Lower leg skin (tissue), 3 donors: ENCODE data around the gene PRIM2.
"Not testable (repeated sequence)": the region's sequence is repeated elsewhere in the genome, so short reads cannot be mapped to it uniquely, and the experiment has no call there.

ENCODE experiments used
- POLR2A ChIP-seq, 2 donors: fragments of 450-650 bp; IDR thresholded peaks; one replicate each; pipeline ENCODE4 v1.6.1; 2016 to 2017; ENCODE audit warnings: antibody characterized with exemption in 2 of 2, mild to moderate bottlenecking in 1 of 2, moderate library complexity in 1 of 2
- TF ChIP-seq, protein P1 (sequence below), 3 donors: fragments of 450-650 bp; IDR thresholded peaks; one replicate each; pipeline ENCODE4 v1.5.1; 2016; ENCODE audit warnings: antibody characterized with exemption in 3 of 3, mild to moderate bottlenecking in 3 of 3, moderate library complexity in 2 of 3

- TF ChIP-seq, protein P1, sequence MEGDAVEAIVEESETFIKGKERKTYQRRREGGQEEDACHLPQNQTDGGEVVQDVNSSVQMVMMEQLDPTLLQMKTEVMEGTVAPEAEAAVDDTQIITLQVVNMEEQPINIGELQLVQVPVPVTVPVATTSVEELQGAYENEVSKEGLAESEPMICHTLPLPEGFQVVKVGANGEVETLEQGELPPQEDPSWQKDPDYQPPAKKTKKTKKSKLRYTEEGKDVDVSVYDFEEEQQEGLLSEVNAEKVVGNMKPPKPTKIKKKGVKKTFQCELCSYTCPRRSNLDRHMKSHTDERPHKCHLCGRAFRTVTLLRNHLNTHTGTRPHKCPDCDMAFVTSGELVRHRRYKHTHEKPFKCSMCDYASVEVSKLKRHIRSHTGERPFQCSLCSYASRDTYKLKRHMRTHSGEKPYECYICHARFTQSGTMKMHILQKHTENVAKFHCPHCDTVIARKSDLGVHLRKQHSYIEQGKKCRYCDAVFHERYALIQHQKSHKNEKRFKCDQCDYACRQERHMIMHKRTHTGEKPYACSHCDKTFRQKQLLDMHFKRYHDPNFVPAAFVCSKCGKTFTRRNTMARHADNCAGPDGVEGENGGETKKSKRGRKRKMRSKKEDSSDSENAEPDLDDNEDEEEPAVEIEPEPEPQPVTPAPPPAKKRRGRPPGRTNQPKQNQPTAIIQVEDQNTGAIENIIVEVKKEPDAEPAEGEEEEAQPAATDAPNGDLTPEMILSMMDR (IDR thresholded peaks at IDR 0.05), result not testable (repeated sequence)
- TF ChIP-seq POLR2A (IDR thresholded peaks at IDR 0.05), result not testable (repeated sequence)
Measured at GRCh38 chr6:57308755-57309154, 8.7 kb upstream of the PRIM2 start.
